Activated CD8-positive, alpha-beta memory T cell treated with anti-CD3 and anti-CD28 coated beads for 36 hours (primary cell): ENCODE data around the gene MAGI2. TPM values are rescaled to one million over a fixed set of nuclear protein-coding genes. Genes with fewer than 3 reads are reported as not detected.
"Not testable (repeated sequence)": the region's sequence is repeated elsewhere in the genome, so short reads cannot be mapped to it uniquely, and the experiment has no call there.

ENCODE experiments used
- CTCF ChIA-PET: fragments of 350-600 bp; sonication (Branson Sonifier 250); formaldehyde crosslinking; loops from one replicate; lab custom pipeline; 2021; ENCODE audit warnings: antibody characterized with exemption; lab: Charles Lee
- POLR2A ChIA-PET: fragments of 350-600 bp; sonication (Branson Sonifier 250); formaldehyde crosslinking; loops from one replicate; lab custom pipeline; 2021; ENCODE audit warnings: antibody characterized with exemption; lab: Charles Lee
- total RNA-seq, 2 experiments: library from RNA; stranded (reverse); gene quantifications; one replicate each; pipeline ENCODE4 v1.2.3, GENCODE V29; 2021

The MAGI2 gene
- total RNA-seq, 2 experiments from 2014 or later, result 0.17 to 0.30 TPM

DNA sequence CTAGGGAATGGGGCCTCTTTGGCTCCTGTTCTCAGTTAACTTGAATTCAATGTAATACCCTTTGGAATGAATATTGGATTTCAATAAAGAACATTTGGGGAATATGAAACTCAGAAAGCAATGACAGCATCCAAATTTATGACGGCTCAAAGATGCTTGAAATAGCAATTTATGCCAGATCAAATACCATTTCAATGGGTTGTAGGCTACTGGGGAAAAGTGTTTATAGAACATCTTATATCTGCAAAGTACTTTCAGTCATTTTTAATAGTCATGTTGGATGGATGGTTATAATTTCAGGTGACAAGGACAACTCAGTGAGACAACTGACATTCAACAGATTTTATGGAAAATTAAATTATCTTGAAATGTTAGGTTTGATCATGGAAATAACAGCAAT, 882.2 kb downstream of the MAGI2 start:
- CTCF ChIA-PET, result no interaction called here
- POLR2A ChIA-PET, result no interaction called here

GRCh38 chr7:78568690-78569089, 884.8 kb downstream of the MAGI2 start:
- POLR2A ChIA-PET, result no interaction called here
- CTCF ChIA-PET, result no interaction called here

- POLR2A ChIA-PET, result no interaction called here
- CTCF ChIA-PET, result no interaction called here
These were observed 885.6 kb downstream of the MAGI2 start for GRCh38 chr7:78567836-78568235.

DNA sequence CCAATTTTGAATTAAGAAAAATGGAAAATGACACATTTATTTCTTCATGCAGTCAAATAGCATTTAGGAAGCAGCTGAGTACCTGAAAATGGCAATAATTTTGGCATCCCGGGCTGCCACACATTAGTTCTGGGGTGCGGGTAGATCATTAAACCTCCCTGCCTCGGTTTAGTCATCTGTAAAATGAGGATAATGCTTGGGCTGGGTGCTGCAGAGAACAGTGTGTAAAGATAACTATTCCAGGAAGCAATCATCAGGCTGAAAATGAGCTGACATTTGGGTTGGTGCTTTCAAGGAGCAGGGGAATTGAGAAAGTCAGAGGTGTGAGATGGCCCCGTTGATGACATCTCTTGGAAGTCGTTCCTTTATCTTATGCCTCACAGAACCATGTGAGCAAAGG, 887.7 kb downstream of the MAGI2 start:
- POLR2A ChIA-PET, result no interaction called here
- CTCF ChIA-PET, result no interaction called here

DNA sequence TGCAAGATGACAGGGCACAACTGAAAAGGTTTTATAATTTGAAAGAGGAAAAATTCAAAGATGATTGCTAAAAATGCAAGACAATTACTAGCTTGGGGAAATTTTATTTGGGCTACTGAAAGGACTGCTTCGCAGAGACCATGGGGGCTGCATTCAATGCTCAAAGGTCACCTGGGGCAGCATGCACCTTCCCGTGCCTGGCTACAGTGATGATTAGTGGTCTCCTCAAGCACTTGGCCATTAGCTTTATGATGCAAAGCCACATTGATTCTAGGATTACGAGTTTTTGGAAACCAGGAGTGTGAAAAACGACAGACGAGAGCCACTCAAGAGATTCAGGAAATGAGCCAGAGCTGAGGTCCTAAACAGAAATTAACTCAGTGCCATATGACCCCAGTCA, 890.3 kb downstream of the MAGI2 start:
- ChIA-PET CTCF (no interaction called here), POLR2A (no interaction called here)

DNA sequence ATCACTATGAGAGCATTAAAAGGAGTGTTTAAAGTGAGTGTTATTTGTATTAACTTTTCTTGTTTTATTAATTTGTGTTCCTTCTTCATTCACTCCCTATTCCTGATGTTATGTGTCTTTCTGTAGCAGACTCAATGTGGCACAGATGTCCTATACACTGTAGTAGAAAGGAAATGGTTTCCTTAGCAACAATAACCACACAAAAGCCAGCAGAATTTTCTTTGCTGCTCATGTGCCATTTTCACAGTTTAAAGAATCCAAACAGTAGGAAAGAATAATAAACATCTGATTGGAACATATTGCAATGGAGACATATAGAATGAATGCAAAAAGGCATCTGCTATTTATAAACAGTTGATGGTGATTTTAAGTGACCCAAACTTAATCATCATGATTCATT, 891.3 kb downstream of the MAGI2 start:
- ChIA-PET CTCF (no interaction called here), POLR2A (no interaction called here)

DNA sequence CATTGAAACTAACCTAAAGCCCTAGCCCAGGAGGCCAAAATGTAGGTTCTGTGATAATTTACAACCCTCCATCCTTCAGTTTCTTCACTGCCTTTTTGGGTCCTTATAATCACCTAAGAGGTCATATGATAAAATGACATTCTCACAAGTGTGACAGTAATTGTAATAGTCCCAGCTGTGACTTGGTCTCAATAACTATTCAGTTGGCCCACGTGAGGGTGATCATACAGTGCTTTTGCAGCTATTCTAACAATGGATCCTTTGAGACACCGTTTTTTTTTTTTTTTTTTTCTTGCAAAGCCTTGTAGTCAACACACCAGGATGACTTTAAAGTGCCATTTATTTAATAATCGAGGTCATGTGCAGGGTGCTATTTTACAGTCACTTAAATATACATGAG, 894.9 kb downstream of the MAGI2 start:
- ChIA-PET POLR2A (no interaction called here), CTCF (no interaction called here)

DNA sequence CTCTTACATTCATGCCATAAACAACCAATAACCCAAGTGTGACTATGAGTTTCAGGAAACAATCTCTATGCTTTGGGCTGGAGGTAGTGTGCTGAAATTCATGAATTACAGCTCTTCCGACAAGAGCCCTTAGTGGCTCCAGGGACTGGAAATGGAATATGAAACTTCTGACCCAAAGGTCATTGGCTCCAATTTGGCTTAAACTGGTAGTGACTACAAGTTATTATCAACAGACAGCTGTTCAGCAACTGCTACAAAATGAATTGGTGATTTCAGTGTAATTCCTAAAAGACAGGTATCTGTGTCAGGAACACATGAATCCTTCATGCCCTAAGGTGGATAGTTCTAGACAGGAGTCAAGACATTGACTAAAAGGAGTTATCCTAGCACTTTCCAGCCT, 909.5 kb downstream of the MAGI2 start:
- CTCF ChIA-PET, result no interaction called here
- POLR2A ChIA-PET, result no interaction called here

- POLR2A ChIA-PET, result no interaction called here
These were observed 910.5 kb downstream of the MAGI2 start for GRCh38 chr7:78542981-78543380.

DNA sequence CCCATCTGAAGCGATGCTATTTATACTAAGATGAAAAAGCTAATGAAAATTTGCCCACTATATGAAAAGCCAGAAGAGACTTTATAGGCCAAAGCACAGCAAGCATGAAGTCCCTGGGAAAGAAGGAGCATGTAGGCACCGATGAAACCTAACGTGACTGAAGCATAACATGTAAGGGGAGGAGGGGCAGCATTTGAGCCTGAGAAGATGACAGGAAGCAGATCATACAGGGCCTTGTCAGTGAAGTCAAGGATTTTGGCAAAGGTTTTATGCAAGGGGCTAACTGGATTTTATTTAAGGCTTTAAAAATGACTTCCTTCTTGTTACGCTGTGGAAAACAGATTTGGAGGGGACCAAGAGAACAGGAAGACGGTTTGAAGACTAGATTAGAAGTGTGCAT, 910.9 kb downstream of the MAGI2 start:
- POLR2A ChIA-PET, result no interaction called here
- CTCF ChIA-PET, result no interaction called here

More at GRCh38 chr7:78542981-78543380, 910.5 kb downstream of the MAGI2 start:
- CTCF ChIA-PET, result no interaction called here

DNA sequence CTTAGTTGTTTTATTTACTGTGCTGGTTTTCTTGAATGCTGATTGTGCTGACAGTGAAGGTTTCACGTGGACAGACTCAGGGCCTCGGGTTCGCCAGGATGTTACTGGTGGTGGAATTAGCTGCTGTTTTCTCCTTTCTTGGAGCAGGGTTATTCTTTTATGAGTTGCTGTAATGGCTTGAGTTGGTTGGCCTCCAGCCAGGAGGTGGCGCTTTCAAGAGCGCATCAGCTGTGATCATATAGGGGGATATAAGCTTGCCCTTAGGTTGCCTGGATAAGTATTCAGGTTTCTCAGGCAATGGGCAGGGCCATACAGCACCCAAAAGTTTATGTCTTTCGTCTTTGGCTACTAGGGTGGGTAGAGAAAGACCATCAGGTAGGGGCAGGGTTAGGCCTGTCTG, 913.6 kb downstream of the MAGI2 start:
- CTCF ChIA-PET, result no interaction called here
- POLR2A ChIA-PET, result no interaction called here

- POLR2A ChIA-PET, result no interaction called here
- CTCF ChIA-PET, result no interaction called here
These were observed 917.8 kb downstream of the MAGI2 start for GRCh38 chr7:78535655-78536054.

GRCh38 chr7:78530351-78530750, 923.1 kb downstream of the MAGI2 start:
- POLR2A ChIA-PET, result no interaction called here
- CTCF ChIA-PET, result no interaction called here

GRCh38 chr7:78529392-78529791, 924.1 kb downstream of the MAGI2 start:
- ChIA-PET CTCF (no interaction called here), POLR2A (no interaction called here)

- ChIA-PET CTCF (no interaction called here), POLR2A (no interaction called here)
These were observed 924.5 kb downstream of the MAGI2 start for GRCh38 chr7:78528964-78529363.

- CTCF ChIA-PET, result no interaction called here
- POLR2A ChIA-PET, result no interaction called here
These were observed 929.5 kb downstream of the MAGI2 start for GRCh38 chr7:78523930-78524329.

DNA sequence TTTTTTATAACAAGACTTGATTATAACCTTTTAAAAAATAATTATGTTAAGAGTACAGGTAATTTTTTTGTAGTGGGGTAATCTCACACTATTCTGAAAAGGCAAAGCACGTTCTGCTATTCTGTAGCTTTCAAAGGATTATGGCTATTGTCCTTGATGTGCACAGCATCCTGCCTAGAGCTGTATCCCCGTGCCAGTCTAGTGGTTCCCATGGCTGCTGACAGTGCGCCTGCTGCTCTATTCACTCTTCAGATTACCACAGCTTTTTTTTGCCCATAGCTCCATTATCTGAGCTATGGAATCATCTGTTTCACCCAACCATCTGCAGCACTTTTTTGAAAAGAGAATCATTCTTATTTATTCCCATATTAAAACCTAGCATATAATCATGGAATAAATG, 931.5 kb downstream of the MAGI2 start:
- ChIA-PET POLR2A (no interaction called here), CTCF (no interaction called here)

- ChIA-PET POLR2A (no interaction called here), CTCF (no interaction called here)
These were observed 937.0 kb downstream of the MAGI2 start for GRCh38 chr7:78516450-78516849.

GRCh38 chr7:78514634-78515033, 938.8 kb downstream of the MAGI2 start:
- POLR2A ChIA-PET, result no interaction called here
- CTCF ChIA-PET, result no interaction called here

GRCh38 chr7:78510580-78511188, 942.8 kb downstream of the MAGI2 start:
- POLR2A ChIA-PET, result no interaction called here
- CTCF ChIA-PET, result no interaction called here

DNA sequence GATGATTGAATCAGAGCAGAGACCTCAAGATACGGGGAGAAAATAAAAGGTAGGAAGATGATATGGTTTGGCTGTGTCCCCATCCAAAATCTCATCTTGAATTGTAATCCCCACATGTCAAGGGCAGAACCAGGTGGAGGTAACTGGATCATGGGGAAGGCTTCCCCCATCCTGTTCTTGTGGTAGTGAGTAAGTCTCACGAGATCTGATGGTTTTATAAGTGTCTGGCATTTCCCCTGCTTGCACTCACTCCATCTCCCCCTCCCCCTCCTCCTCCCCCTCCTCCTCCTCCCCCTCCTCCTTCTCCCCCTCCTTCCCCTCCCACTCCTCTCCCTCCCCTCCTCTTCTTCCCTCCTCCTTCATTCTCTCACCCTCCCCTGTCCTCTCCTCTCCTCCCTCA, 950.2 kb downstream of the MAGI2 start:
- CTCF ChIA-PET, POLR2A ChIA-PET: not testable (repeated sequence)

- ChIA-PET CTCF (no interaction called here), POLR2A (no interaction called here)
These were observed 952.4 kb downstream of the MAGI2 start for GRCh38 chr7:78501064-78501463.
